ENCODE results near the gene ZCWPW1. TPM values are rescaled to one million over a fixed set of nuclear protein-coding genes. Genes with fewer than 3 reads are reported as not detected.

ZCWPW1 gene
- total and polyA plus RNA-seq, 2 of the 13 experiments (the other 11 are each of a cell fraction or from before 2014, with no cell fraction given): 2.4 to 2.5 TPM

- TF ChIP-seq MAFK (conservative IDR thresholded peaks at IDR 0.05 in 1 of 2, IDR thresholded peaks at IDR 0.05 in 1 of 2; ENCODE audit: low read length in 2 of 2) (no peak), ZNF644 (CRISPR knock-in tag; IDR thresholded peaks at IDR 0.05; ENCODE audit: low read depth) (no peak), SSRP1 (CRISPR knock-in tag; IDR thresholded peaks at IDR 0.05) (peak; percentile 96), MBNL3 (CRISPR knock-in tag; conservative IDR thresholded peaks at IDR 0.05) (no peak), HMG20A (CRISPR knock-in tag; IDR thresholded peaks at IDR 0.05; ENCODE audit: borderline replicate concordance) (no peak), POLR2AphosphoS2 (IDR thresholded peaks at IDR 0.05; ENCODE audit: low read depth, low read length) (peak; percentile 90), ZNF234 (CRISPR knock-in tag; conservative IDR thresholded peaks at IDR 0.05) (no peak), SNAI1 (CRISPR knock-in tag; IDR thresholded peaks at IDR 0.05; ENCODE audit: borderline replicate concordance) (peak; percentile 84; the same call in 1 of the 2 replicates), TGIF2 (CRISPR knock-in tag; IDR thresholded peaks at IDR 0.05) (0 out of 2 replicates have a peak, but pooled peaks have one; percentile 21), BRD4 (CRISPR knock-in tag; IDR thresholded peaks at IDR 0.05) (peak; percentile 75; the same call in 1 of the 2 replicates), U2AF1 (optimal IDR thresholded peaks at IDR 0.05; ENCODE audit: low read depth, low read length) (no peak), ZBTB38 (CRISPR knock-in tag; IDR thresholded peaks at IDR 0.05) (peak; percentile 98), ZNF530 (CRISPR knock-in tag; IDR thresholded peaks at IDR 0.05; ENCODE audit: low read depth) (no peak), ZBTB20 (CRISPR knock-in tag; IDR thresholded peaks at IDR 0.05; ENCODE audit: borderline replicate concordance, low read depth) (no peak; the same call in 1 of the 2 replicates), JUNB (CRISPR knock-in tag; IDR thresholded peaks at IDR 0.05; ENCODE audit: borderline replicate concordance) (no peak), EZH2 (conservative IDR thresholded peaks at IDR 0.05; ENCODE audit: low read depth, low read length) (no peak)
- TF ChIP-seq, protein P1, sequence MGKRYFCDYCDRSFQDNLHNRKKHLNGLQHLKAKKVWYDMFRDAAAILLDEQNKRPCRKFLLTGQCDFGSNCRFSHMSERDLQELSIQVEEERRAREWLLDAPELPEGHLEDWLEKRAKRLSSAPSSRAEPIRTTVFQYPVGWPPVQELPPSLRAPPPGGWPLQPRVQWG (CRISPR knock-in tag; IDR thresholded peaks at IDR 0.05; ENCODE audit: borderline replicate concordance, low read depth): no peak
- TF ChIP-seq, protein P2, sequence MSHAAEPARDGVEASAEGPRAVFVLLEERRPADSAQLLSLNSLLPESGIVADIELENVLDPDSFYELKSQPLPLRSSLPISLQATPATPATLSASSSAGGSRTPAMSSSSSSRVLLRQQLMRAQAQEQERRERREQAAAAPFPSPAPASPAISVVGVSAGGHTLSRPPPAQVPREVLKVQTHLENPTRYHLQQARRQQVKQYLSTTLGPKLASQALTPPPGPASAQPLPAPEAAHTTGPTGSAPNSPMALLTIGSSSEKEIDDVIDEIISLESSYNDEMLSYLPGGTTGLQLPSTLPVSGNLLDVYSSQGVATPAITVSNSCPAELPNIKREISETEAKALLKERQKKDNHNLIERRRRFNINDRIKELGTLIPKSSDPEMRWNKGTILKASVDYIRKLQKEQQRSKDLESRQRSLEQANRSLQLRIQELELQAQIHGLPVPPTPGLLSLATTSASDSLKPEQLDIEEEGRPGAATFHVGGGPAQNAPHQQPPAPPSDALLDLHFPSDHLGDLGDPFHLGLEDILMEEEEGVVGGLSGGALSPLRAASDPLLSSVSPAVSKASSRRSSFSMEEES (CRISPR knock-in tag; IDR thresholded peaks at IDR 0.05): no peak; the same call in 1 of the 2 replicates
- TF ChIP-seq, protein P3, sequence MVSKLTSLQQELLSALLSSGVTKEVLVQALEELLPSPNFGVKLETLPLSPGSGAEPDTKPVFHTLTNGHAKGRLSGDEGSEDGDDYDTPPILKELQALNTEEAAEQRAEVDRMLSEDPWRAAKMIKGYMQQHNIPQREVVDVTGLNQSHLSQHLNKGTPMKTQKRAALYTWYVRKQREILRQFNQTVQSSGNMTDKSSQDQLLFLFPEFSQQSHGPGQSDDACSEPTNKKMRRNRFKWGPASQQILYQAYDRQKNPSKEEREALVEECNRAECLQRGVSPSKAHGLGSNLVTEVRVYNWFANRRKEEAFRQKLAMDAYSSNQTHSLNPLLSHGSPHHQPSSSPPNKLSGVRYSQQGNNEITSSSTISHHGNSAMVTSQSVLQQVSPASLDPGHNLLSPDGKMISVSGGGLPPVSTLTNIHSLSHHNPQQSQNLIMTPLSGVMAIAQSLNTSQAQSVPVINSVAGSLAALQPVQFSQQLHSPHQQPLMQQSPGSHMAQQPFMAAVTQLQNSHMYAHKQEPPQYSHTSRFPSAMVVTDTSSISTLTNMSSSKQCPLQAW (CRISPR knock-in tag; IDR thresholded peaks at IDR 0.05): peak; percentile 76; the same call in 1 of the 2 replicates
- TF ChIP-seq, protein P4, sequence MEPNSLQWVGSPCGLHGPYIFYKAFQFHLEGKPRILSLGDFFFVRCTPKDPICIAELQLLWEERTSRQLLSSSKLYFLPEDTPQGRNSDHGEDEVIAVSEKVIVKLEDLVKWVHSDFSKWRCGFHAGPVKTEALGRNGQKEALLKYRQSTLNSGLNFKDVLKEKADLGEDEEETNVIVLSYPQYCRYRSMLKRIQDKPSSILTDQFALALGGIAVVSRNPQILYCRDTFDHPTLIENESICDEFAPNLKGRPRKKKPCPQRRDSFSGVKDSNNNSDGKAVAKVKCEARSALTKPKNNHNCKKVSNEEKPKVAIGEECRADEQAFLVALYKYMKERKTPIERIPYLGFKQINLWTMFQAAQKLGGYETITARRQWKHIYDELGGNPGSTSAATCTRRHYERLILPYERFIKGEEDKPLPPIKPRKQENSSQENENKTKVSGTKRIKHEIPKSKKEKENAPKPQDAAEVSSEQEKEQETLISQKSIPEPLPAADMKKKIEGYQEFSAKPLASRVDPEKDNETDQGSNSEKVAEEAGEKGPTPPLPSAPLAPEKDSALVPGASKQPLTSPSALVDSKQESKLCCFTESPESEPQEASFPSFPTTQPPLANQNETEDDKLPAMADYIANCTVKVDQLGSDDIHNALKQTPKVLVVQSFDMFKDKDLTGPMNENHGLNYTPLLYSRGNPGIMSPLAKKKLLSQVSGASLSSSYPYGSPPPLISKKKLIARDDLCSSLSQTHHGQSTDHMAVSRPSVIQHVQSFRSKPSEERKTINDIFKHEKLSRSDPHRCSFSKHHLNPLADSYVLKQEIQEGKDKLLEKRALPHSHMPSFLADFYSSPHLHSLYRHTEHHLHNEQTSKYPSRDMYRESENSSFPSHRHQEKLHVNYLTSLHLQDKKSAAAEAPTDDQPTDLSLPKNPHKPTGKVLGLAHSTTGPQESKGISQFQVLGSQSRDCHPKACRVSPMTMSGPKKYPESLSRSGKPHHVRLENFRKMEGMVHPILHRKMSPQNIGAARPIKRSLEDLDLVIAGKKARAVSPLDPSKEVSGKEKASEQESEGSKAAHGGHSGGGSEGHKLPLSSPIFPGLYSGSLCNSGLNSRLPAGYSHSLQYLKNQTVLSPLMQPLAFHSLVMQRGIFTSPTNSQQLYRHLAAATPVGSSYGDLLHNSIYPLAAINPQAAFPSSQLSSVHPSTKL (CRISPR knock-in tag; IDR thresholded peaks at IDR 0.05): peak; percentile 15; the same call in 1 of the 2 replicates
These were observed at the start of gene ZCWPW1 (continued) for GRCh38 chr7:100428199-100428966.

All from HepG2 (cell line).